Neural cell (in vitro differentiated cells): ENCODE measurements around the gene NCAPD2.

Source experiments
- EP300 ChIP-seq: fragments of 450-650 bp; conservative IDR thresholded peaks from 2 replicates; pipeline ENCODE4 v1.6.1; 2014; ENCODE audit warnings: antibody characterized with exemption, mild to moderate bottlenecking, moderate library complexity; ENCODE audit not compliant: poor library complexity, severe bottlenecking
- EZH2 ChIP-seq: fragments of 200-600, 300-800 bp; shearing (Covaris generic), sonication (generic); IDR thresholded peaks from 2 replicates; pipeline ENCODE4 v1.6.1; 2014; ENCODE audit warnings: antibody characterized with exemption, low read length, borderline replicate concordance, mild to moderate bottlenecking; ENCODE audit not compliant: insufficient read depth, poor library complexity, severe bottlenecking
- POLR2AphosphoS5 ChIP-seq: IDR thresholded peaks from 2 replicates; pipeline ENCODE4 v1.6.1; 2012
- RAD21 ChIP-seq: fragments of 450-650 bp; conservative IDR thresholded peaks from 2 replicates; pipeline ENCODE4 v1.6.1; 2014; ENCODE audit warnings: antibody characterized with exemption, mild to moderate bottlenecking, moderate library complexity
- REST ChIP-seq: IDR thresholded peaks from 2 replicates; pipeline ENCODE4 v1.6.1; 2012; ENCODE audit warnings: borderline replicate concordance
- SMC3 ChIP-seq: fragments of 450-650 bp; conservative IDR thresholded peaks from 2 replicates; pipeline ENCODE4 v1.6.1; 2014; ENCODE audit warnings: antibody characterized with exemption, mild to moderate bottlenecking, moderate library complexity; ENCODE audit not compliant: poor library complexity
- TAF1 ChIP-seq: IDR thresholded peaks from 2 replicates; pipeline ENCODE4 v1.6.1; 2012; ENCODE audit warnings: low read depth
- TF ChIP-seq, protein P1 (sequence below): fragments of 450-650 bp; IDR thresholded peaks from 2 replicates; pipeline ENCODE4 v1.5.1; 2014; ENCODE audit warnings: antibody characterized with exemption, mild to moderate bottlenecking, moderate library complexity; ENCODE audit not compliant: poor library complexity, severe bottlenecking

DNA sequence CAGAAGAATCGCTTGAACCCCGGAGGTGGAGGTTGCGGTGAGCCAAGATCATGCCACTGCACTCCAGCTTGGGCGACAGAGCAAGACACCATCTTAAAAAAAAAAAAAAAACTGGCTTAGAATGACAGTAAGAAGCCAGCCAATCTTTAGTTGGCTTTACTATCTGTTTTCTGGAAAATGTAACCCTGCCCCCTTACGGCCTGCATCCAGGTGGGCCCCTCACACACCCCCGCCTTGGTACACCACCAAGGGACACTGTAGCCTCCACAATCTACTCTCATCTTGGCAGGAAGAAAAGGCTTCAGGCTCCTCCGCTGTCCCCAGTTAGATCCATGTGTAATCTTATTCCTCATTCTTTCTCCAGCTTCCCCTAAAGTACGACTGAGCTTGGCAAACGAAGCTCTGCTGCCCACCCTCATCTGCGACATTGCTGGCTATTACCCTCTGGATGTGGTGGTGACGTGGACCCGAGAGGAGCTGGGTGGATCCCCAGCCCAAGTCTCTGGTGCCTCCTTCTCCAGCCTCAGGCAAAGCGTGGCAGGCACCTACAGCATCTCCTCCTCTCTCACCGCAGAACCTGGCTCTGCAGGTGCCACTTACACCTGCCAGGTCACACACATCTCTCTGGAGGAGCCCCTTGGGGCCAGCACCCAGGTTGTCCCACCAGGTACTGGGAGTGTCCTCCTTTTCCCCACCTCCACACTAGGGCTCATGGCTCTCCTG, 35.5 kb upstream of the NCAPD2 start:
- TF ChIP-seq, protein P1, sequence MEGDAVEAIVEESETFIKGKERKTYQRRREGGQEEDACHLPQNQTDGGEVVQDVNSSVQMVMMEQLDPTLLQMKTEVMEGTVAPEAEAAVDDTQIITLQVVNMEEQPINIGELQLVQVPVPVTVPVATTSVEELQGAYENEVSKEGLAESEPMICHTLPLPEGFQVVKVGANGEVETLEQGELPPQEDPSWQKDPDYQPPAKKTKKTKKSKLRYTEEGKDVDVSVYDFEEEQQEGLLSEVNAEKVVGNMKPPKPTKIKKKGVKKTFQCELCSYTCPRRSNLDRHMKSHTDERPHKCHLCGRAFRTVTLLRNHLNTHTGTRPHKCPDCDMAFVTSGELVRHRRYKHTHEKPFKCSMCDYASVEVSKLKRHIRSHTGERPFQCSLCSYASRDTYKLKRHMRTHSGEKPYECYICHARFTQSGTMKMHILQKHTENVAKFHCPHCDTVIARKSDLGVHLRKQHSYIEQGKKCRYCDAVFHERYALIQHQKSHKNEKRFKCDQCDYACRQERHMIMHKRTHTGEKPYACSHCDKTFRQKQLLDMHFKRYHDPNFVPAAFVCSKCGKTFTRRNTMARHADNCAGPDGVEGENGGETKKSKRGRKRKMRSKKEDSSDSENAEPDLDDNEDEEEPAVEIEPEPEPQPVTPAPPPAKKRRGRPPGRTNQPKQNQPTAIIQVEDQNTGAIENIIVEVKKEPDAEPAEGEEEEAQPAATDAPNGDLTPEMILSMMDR: no peak
- no peak for TF ChIP-seq POLR2AphosphoS5
- no peak for TF ChIP-seq TAF1
- no peak for TF ChIP-seq REST
- TF ChIP-seq EP300: no peak
- TF ChIP-seq EZH2: no peak
- no peak for TF ChIP-seq SMC3
- no peak for TF ChIP-seq RAD21
